ENCODE results near the gene RAVER1. TPM values are rescaled to one million over a fixed set of nuclear protein-coding genes. Genes with fewer than 3 reads are reported as not detected.
A peak's percentile ranks its signal among the peaks of the same experiment; 100 is the strongest.

RAVER1 gene
- total RNA-seq, 1 experiment from 2014 or later, result 87.7 TPM

DNA sequence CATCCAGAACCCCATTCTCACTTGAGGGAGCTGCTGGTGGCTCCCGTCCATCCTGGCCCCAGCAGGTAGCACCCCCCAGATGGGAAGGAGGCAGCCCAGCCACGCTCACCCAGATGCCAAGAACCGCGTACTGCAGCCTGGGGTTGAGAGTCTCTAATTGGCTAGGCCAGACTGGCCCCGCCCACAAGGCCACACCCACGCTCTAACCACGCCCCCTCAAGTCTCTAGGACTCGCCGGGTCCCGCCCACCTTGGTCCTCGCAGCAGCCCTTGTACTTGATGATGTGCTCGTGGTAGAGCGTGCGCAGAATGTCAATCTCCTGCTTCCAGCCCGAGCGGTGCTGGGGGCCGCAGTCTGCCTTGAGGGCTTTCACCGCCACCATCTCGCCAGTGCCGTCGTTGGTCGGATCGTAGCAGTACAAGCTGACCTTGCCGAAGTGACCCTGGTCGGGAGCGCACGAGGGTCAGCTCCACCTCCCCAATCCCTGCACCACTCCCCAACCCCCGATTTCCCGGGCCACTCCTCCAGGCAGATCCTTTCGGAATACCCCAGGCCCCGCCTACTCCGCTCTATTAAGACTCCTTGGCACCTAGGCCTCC lies 20.6 kb upstream of the RAVER1 start:
- Histone ChIP-seq H3K9me3 (ENCODE audit: low read depth, low read length, poor library complexity, severe bottlenecking) (no peaks in the 10 kb centered on the region), H3K27me3 (replicated peaks; ENCODE audit: insufficient read depth, low read depth, low read length, poor library complexity) (no peaks in the 10 kb centered on the region), H3K27ac (ENCODE audit: low read depth, low read length, poor library complexity, severe bottlenecking) (no peak overlapping the region), H3K4me1 (ENCODE audit: insufficient read depth, low read length, poor library complexity, severe bottlenecking) (no peaks in the 10 kb centered on the region), H3K4me3 (ENCODE audit: low read depth, low read length, poor library complexity, severe bottlenecking) (no peak overlapping the region), H3K36me3 (ENCODE audit: insufficient read depth, low read length, poor library complexity, severe bottlenecking) (peaks cover 13% of the 10 kb centered on the region)
- TF ChIP-seq, protein P1, sequence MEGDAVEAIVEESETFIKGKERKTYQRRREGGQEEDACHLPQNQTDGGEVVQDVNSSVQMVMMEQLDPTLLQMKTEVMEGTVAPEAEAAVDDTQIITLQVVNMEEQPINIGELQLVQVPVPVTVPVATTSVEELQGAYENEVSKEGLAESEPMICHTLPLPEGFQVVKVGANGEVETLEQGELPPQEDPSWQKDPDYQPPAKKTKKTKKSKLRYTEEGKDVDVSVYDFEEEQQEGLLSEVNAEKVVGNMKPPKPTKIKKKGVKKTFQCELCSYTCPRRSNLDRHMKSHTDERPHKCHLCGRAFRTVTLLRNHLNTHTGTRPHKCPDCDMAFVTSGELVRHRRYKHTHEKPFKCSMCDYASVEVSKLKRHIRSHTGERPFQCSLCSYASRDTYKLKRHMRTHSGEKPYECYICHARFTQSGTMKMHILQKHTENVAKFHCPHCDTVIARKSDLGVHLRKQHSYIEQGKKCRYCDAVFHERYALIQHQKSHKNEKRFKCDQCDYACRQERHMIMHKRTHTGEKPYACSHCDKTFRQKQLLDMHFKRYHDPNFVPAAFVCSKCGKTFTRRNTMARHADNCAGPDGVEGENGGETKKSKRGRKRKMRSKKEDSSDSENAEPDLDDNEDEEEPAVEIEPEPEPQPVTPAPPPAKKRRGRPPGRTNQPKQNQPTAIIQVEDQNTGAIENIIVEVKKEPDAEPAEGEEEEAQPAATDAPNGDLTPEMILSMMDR (conservative IDR thresholded peaks at IDR 0.05; ENCODE audit: low read depth, low read length), result no peak
- no peak for TF ChIP-seq EZH2 (IDR thresholded peaks at IDR 0.05; ENCODE audit: borderline replicate concordance, low read depth, low read length, poor library complexity, severe bottlenecking)
- ChIA-PET POLR2A (ENCODE audit: low non-redundant PET) (no interaction called here), CTCF (no interaction called here)
- peak; percentile 69 for DNase-seq (ENCODE audit: low spot score)
- intact Hi-C loops (cut with micrococcal nuclease; ENCODE audit: unreplicated experiment), result no loop called here
- BruUV-seq (replicated peaks), result no TSS peak

DNA sequence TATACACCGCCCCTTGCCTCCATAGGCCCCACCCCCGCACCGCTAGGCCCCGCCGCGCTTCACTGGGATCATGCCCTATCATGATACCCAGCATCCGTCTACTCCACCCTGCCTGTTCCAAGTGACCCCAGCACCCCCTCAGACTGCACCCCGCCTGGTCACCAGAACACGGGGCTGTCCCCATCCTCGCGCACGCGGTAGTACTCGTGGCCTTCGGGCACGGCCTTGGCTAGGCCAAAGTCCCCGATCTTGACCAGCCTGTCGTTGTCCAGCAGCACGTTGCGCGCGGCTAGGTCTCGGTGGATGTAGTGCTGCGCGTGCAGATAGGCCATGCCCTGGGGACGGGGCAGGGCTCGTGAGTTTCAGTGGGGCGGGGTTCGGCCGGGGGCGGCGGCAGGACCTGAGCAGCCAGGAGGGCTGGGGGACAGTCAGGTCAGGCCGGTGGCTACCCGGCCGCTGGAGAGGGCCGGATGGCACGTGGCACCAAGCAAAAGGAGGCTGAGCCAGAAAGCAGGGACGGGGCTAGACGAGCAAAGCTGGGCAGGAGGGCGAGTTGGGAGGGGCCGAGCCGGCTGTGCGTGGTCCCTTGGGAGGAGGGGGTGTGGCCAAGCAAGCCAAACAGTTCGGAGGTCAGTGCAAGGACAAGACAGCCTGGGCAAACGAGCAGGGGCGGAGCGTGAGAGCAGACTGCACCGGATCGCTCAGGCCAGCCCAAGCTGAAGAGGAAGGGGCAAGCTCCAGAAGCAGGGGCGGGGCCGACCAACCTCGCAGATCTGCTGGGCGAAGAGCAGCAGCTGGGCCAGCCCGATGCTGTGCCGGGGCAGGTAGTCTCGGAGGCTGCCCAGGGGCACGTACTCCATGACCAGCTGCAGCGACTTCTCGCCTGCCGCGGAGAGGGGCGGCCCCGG lies 19.7 kb upstream of the RAVER1 start:
- no peak overlapping the region for H3K27ac ChIP-seq (ENCODE audit: low read depth, low read length, poor library complexity, severe bottlenecking)
- CTCF ChIA-PET, result no interaction called here
- H3K36me3 ChIP-seq (ENCODE audit: insufficient read depth, low read length, poor library complexity, severe bottlenecking), result peaks cover 13% of the 10 kb centered on the region
- TF ChIP-seq, protein P1 (conservative IDR thresholded peaks at IDR 0.05; ENCODE audit: low read depth, low read length), result no peak
- TF ChIP-seq EZH2 (IDR thresholded peaks at IDR 0.05; ENCODE audit: borderline replicate concordance, low read depth, low read length, poor library complexity, severe bottlenecking), result no peak
- intact Hi-C loops (cut with micrococcal nuclease; ENCODE audit: unreplicated experiment), result no loop called here
- H3K9me3 ChIP-seq (ENCODE audit: low read depth, low read length, poor library complexity, severe bottlenecking), result no peaks in the 10 kb centered on the region
- no TSS peak for BruUV-seq (replicated peaks)
- DNase-seq (ENCODE audit: low spot score), result no peak
- no peak overlapping the region for H3K4me3 ChIP-seq (ENCODE audit: low read depth, low read length, poor library complexity, severe bottlenecking)
- POLR2A ChIA-PET (ENCODE audit: low non-redundant PET), result no interaction called here
- no peaks in the 10 kb centered on the region for H3K4me1 ChIP-seq (ENCODE audit: insufficient read depth, low read length, poor library complexity, severe bottlenecking)
- H3K27me3 ChIP-seq (replicated peaks; ENCODE audit: insufficient read depth, low read depth, low read length, poor library complexity), result no peaks in the 10 kb centered on the region

DNA sequence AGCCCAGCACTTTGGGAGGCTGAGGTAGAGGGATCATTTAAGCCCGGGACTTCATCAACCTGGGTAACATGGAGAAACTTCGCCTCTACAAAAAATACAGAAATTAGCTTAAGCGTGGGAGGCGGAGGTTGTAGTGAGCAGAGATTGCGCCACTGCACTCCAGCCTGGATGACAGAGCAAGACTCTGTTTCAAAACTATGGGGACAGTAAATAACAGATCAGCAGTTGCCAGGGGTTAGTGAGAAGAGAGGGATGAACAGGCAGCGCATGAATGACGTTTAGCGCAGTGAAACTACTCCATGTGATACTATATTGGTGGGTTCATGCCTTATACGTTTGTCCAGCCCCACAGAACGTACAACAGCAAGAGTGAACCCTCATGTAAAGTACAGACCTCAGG lies 13.2 kb upstream of the RAVER1 start:
- Histone ChIP-seq H3K4me1 (ENCODE audit: insufficient read depth, low read length, poor library complexity, severe bottlenecking) (no peaks in the 10 kb centered on the region), H3K9me3 (ENCODE audit: low read depth, low read length, poor library complexity, severe bottlenecking) (no peaks in the 10 kb centered on the region), H3K4me3 (ENCODE audit: low read depth, low read length, poor library complexity, severe bottlenecking) (no peak overlapping the region), H3K27ac (ENCODE audit: low read depth, low read length, poor library complexity, severe bottlenecking) (no peak overlapping the region), H3K36me3 (ENCODE audit: insufficient read depth, low read length, poor library complexity, severe bottlenecking) (no peaks in the 10 kb centered on the region), H3K27me3 (replicated peaks; ENCODE audit: insufficient read depth, low read depth, low read length, poor library complexity) (no peaks in the 10 kb centered on the region)
- no peak for DNase-seq (ENCODE audit: low spot score)
- ChIA-PET CTCF (no interaction called here), POLR2A (ENCODE audit: low non-redundant PET) (no interaction called here)
- no TSS peak for BruUV-seq (replicated peaks)
- intact Hi-C loops (cut with micrococcal nuclease; ENCODE audit: unreplicated experiment), result no loop called here
- TF ChIP-seq, protein P1 (conservative IDR thresholded peaks at IDR 0.05; ENCODE audit: low read depth, low read length), result no peak
- TF ChIP-seq EZH2 (IDR thresholded peaks at IDR 0.05; ENCODE audit: borderline replicate concordance, low read depth, low read length, poor library complexity, severe bottlenecking), result no peak

All from A673 (cell line).